ENCODE results near the gene GSDME. TPM values are rescaled to one million over a fixed set of nuclear protein-coding genes. Genes with fewer than 3 reads are reported as not detected.

GSDME gene
- total and polyA plus RNA-seq, 10 of the 15 experiments (the other 5 are each of a cell fraction or from before 2014, with no cell fraction given): 23.7 to 245 (median 128) TPM

- DNase-seq (ENCODE audit: low read depth, low spot score): no peak
- ChIA-PET CTCF (interaction anchor here (0.9 to 8.2 kb wide), 7 partner anchors 17 to 429 kb away, joined by 3 to 136 read pairs (median 5); no protein-coding TSS in a partner anchor), SMC1A (ENCODE audit: uncharacterized antibody, unreplicated experiment) (interaction anchor here (0.6 to 7.6 kb wide), 10 partner anchors 9 to 1582 kb away, joined by 3 to 142 read pairs (median 4); partner anchors contain the start of gene PALS2), POLR2A (no interaction called here), RAD21 (ENCODE audit: unreplicated experiment) (interaction anchor here (0.8 to 9.3 kb wide), 2 partner anchors 47 to 94 kb away, joined by 3 to 106 read pairs; partner anchors contain the start of gene PALS2)
- no peaks in the 10 kb centered on the region for H3K79me2 ChIP-seq (ENCODE audit: control insufficient read depth, insufficient read depth, low read length)
- no peak overlapping the region for H3K9ac ChIP-seq (ENCODE audit: control insufficient read depth, insufficient read depth, low read length)
- H3K4me2 ChIP-seq (ENCODE audit: control insufficient read depth, insufficient read depth): no peak overlapping the region
- no peaks in the 10 kb centered on the region; the same call in 2 of the 3 replicates for H3K9me3 ChIP-seq (replicated peaks; ENCODE audit: control insufficient read depth, insufficient read depth, low read length)
- H3K36me3 ChIP-seq (ENCODE audit: control insufficient read depth in 2 of 2, insufficient read depth in 2 of 2, low read length in 1 of 2): peaks cover 0 to 4% of the 10 kb centered on the region in 2 experiments; a peak in 2 of 4 replicates
- no peak overlapping the region for H2AFZ ChIP-seq (ENCODE audit: control insufficient read depth, low read depth, low read length)
- no TSS peak for BruUV-seq (replicated peaks)
- no peaks in the 10 kb centered on the region for H4K20me1 ChIP-seq (ENCODE audit: control insufficient read depth, insufficient read depth)
- intact Hi-C loops (cut with micrococcal nuclease; ENCODE audit: unreplicated experiment) (no loop called here), in situ Hi-C loops (cut with MboI) (no loop called here)
- no peak for ATAC-seq
- 95% methylated on average over 3 of the region's 3 CpGs for WGBS (ENCODE audit: insufficient coverage, insufficient replicate concordance, low lambda C conversion rate, missing lambda C conversion rate)
- no peak overlapping the region for H3K27ac ChIP-seq (ENCODE audit: control insufficient read depth, insufficient read depth)
- no peak for FAIRE-seq
- H3K4me1 ChIP-seq (ENCODE audit: control insufficient read depth, insufficient read depth, low read length): no peaks in the 10 kb centered on the region
- no peaks in the 10 kb centered on the region for H3K27me3 ChIP-seq (replicated peaks in 1 of 2; ENCODE audit: control insufficient read depth in 2 of 2, insufficient read depth in 2 of 2, low read length in 1 of 2)
- no peak overlapping the region for H3K4me3 ChIP-seq
- no peak for TF ChIP-seq RCOR1 (conservative IDR thresholded peaks at IDR 0.05; ENCODE audit: low read depth, low read length)
- no peak for TF ChIP-seq SMAD1 (IDR thresholded peaks at IDR 0.05; ENCODE audit: low read depth, partially characterized antibody)
- no peak for TF ChIP-seq MYB (IDR thresholded peaks at IDR 0.05; ENCODE audit: borderline replicate concordance, low read depth, low read length)
- TF ChIP-seq MYC (IDR thresholded peaks at IDR 0.05; ENCODE audit: insufficient read depth, insufficient read length, insufficient replicate concordance, low read length, severe bottlenecking): no peak
- TF ChIP-seq PAX5 (IDR thresholded peaks at IDR 0.05; ENCODE audit: borderline replicate concordance, low read depth, low read length): no peak
- TF ChIP-seq GABPA (IDR thresholded peaks at IDR 0.05; ENCODE audit: low read depth): no peak
- no peak for TF ChIP-seq ZBTB4 (CRISPR knock-in tag; IDR thresholded peaks at IDR 0.05)
- TF ChIP-seq CUX1 (IDR thresholded peaks at IDR 0.05; ENCODE audit: insufficient replicate concordance, low read depth, low read length): no peak
- TF ChIP-seq CBX3 (IDR thresholded peaks at IDR 0.05; ENCODE audit: borderline replicate concordance, low read depth): no peak
- TF ChIP-seq EGR1 (IDR thresholded peaks at IDR 0.05; ENCODE audit: borderline replicate concordance in 1 of 2, low read depth in 2 of 2, low read length in 2 of 2): no peak
Observed at GRCh38 chr7:24668927-24669635, 88.2 kb downstream of the GSDME start.
